HG03039 (cell line): ENCODE measurements around the gene ATG4C.

Source experiments
- ATAC-seq: cut with Tn5 transposase; IDR thresholded peaks from one replicate; pipeline ENCODE4 v1.9.1; 2021; ENCODE audit warnings: mild to moderate bottlenecking, moderate library complexity; ENCODE audit not compliant: unreplicated experiment

ATG4C gene

DNA sequence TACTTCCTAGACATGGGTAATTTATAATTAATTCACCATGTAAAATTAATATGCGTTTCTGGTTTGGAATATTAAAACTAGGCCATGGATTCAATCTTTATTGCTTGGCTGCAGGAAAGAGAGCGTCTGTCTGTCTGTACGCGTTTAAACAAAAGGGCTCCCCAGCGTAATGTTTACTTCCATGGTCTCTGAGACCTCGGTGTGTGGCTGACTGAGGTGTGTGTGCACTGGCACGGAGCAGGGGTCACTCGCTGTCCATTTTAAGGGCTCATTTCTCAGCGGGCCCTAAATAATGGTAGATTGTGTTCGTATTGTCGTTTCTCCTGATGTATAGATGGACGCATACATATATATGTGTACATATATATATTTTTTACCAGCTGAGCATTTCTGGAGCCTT, 119.6 kb downstream of the ATG4C start:
- ATAC-seq: no peak

DNA sequence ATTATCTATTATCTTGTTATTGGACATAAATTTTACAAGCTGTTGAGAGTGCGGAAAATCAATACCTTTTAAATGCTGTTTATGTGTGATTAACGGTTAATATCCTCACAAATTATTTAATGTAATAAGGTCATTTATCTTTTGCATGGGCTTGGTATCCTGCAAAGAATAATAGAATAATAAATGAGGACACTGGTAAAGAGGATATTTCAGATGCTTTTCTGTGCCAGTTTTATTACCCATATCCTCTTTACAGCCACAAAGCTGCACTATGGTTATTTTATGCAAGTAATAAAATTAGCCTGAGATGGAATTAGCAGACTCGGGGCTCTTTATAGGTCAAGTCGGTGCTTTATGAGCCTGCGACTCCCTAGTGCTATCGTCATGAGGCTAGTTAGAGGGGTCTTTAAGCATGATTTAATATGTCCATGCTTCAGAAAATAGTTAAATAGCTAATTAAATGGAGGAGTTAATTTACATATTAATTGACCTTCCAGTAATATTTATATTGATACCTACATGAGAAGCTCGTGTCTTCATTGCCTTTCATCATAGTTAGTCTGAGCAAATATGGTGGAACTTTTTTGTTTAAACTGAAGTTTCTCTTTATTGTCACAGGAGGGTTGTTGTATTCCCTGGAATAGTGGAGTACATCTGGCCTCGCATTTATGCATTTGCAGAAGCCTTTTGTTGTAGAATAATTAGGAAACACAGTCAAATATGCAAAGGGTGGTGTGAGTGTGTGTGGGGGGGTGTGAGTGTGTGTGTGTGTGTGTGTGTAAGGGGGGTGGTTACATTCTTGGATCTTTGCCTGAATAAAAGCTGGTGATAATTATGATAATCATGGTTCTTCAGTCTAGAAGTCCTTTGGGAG, 120.3 kb downstream of the ATG4C start:
- ATAC-seq: no peak

DNA sequence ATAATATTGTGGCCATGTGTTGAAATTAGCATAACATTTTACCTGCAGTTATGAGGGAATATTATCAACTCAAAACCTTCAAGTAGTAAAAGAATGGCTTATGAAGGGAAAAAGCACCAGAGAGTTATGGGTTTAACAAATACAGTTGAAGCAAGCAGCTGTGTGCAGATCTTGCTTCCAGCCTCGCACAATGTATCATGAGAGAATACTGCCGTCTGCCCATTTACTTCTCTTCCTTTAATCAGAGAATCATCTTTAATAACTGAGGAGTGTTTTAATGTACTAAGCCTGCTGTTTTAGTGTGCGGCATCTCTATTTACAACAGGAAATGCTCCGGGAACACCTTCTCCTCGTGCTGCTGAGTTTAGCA, 120.9 kb downstream of the ATG4C start:
- ATAC-seq: no peak

DNA sequence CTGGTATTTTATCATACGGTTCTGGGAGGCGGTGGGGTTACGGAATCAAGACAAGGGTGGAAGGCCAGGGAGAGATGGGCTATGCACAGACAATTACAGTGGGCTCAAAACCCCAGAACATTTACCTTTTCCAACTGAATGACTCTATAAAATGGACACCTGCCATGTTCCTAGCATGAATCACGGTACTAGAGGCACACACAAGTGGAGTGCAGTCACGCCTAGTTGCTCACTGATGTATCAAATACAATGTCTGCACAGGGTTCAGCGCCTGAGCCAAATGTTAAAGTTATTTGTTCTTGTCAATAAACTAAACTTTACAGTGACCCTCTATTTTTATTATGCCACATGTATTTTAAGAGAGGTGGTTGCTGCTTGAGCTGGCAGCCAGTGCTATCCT, 121.4 kb downstream of the ATG4C start:
- no peak for ATAC-seq

DNA sequence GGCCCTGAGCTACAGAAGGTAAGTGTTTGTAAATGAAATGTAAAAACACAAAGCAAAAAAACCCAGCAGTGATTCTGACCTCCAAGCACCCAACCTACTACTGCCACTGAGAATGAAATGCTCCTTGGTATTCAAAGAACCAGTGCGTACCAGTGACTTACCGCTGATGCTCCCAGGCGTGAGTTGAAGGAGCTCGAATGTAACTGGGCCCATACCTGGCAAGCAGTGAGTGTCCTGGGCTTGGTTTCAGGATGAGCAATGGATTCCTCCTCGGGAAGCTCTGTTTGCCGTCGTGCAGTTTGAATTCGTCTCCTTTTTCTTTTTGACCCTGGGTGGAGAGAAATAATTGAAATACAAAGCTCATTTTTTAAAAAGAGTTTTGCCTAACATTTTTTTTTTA, 121.9 kb downstream of the ATG4C start:
- no peak for ATAC-seq

DNA sequence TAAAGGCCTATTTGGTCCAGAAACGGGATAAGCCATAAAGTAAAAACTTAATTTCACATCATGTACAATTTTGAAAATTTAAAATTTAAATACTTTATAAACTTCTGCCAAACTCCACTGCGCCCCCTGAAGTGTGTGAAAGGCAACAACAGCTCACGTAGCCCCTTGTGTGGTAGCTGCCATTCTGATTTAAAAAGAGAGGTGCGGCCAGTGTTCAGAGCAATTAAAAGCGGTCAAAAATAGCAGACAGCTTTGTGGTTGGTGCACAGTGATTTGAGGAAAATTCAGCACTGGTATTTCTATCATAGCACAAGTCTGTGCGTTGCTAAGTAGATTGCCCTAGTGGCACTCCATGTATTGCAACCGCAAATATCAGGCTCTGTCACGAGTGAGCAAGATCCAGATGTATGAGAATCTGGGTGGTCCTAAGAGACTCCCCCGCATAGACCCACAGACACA, 122.5 kb downstream of the ATG4C start:
- no peak for ATAC-seq

DNA sequence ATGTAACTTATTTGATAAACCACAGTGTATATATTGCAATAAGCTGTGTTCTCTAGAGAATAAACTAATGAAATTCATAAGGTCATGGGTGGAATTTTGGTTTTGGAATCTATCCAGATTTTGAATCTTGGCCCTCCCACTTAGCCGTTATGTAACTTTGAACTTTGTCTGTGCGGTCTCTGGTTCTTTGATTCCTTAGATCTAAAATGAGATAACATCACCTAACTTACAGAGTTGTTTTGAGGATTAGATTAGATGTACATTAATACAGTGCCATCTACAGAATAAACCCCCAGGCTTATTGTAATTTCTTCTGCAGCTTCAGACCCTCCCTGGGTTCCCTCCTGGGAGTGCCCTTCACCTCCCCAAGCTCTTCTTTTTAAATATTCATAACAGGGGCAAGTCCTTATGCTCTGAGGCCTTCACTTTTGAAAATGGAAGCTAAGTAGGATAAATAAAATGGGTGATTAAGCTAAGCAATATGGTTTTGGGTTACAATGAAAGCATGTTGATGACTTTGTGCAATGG, 124.3 kb downstream of the ATG4C start:
- no peak for ATAC-seq

DNA sequence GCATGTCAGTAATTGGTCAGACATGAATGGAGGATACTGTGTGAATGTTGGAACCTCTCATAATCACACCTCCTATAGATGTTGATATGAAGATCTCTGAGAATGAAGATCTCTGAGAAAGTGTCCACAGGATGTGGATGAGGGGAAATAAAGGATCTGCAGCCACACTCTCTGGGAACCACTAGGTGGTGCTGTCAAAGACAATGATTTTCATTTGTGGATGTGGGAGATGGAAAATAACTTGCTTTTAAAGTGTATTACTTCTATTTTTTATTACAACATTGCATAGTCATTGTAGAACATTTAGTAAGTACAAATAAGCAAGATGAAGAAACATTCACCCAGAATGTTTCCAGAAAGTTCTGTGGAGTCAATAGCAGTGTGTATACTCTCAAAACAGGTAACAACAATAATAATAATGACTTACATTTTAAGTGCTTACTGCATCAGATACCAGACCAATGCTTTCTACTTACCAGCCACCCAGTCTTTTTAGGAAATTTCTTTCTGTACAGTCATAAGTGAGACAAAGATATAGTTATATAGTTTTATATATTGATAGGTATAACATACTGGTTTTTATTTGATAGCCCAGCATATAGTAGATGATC, 128.2 kb downstream of the ATG4C start:
- no peak for ATAC-seq
